H1 (cell line): ENCODE data around the gene VAMP3. TPM values are rescaled to one million over a fixed set of nuclear protein-coding genes. Genes with fewer than 3 reads are reported as not detected.

Experiments used
- CHD7 ChIP-seq: fragments of 300-600 bp; sonication (generic); IDR thresholded peaks from 2 replicates; pipeline ENCODE4 v1.7.1; 2012; ENCODE audit warnings: low read length, moderate library complexity, mild to moderate bottlenecking, inconsistent platforms; ENCODE audit not compliant: insufficient replicate concordance
- CREB1 ChIP-seq: IDR thresholded peaks from 2 replicates; pipeline ENCODE4 v1.6.1; 2012; ENCODE audit warnings: inconsistent platforms
- FOSL1 ChIP-seq: IDR thresholded peaks from 2 replicates; pipeline ENCODE4 v1.6.1; 2011; ENCODE audit warnings: mild to moderate bottlenecking, low read depth, low read length, moderate library complexity; ENCODE audit not compliant: insufficient read depth
- GABPA ChIP-seq: IDR thresholded peaks from 2 replicates; pipeline ENCODE4 v1.6.1; 2011; ENCODE audit warnings: mild to moderate bottlenecking, low read length, moderate library complexity, borderline replicate concordance; ENCODE audit not compliant: insufficient read depth
- HDAC2 ChIP-seq, 2 experiments: fragments of 300-600 bp in 1 of 2; sonication (generic) in 1 of 2; IDR thresholded peaks; 2 replicates each; pipeline ENCODE4 v1.6.1; 2011 to 2012; ENCODE audit warnings: low read depth in 2 of 2, low read length in 2 of 2, mild to moderate bottlenecking in 2 of 2, moderate library complexity in 2 of 2, borderline replicate concordance in 1 of 2, inconsistent platforms in 1 of 2
- PHF8 ChIP-seq: fragments of 200-600 bp; sonication (generic); conservative IDR thresholded peaks from 2 replicates; pipeline ENCODE4 v1.7.1; 2012; ENCODE audit warnings: low read depth, mild to moderate bottlenecking, inconsistent platforms, low read length, moderate library complexity
- POLR2AphosphoS5 ChIP-seq: IDR thresholded peaks from 2 replicates; pipeline ENCODE4 v1.6.1; 2011; ENCODE audit warnings: low read depth, low read length
- TAF1 ChIP-seq: IDR thresholded peaks from 2 replicates; pipeline ENCODE4 v1.6.1; 2011; ENCODE audit warnings: mild to moderate bottlenecking, low read depth, low read length
- TBP ChIP-seq: IDR thresholded peaks from 2 replicates; pipeline ENCODE4 v1.6.1; 2011; ENCODE audit warnings: low read depth, low read length, improper control_type of control experiment
- ZNF274 ChIP-seq: IDR thresholded peaks from 2 replicates; pipeline ENCODE4 v1.7.0; 2012; ENCODE audit warnings: low read length, borderline replicate concordance; ENCODE audit errors: extremely low read depth
- polyA plus RNA-seq, 7 experiments: library from polyadenylated mRNA; depleted of rRNA in 3 of 7; stranded (reverse) in 5 of 7; unstranded in 2 of 7; fragments of >200 nt in 5 of 7; fragments of 200-250 nt in 2 of 7; gene quantifications; 1 replicate in 5 of 7; 2 replicates in 1 of 7; 4 replicates in 1 of 7; pipeline versions ENCODE4 v1.2.1 to v1.2.3, GENCODE V29; 2011 to 2013; ENCODE audit warnings: missing spikeins in 2 of 7, mixed read lengths in 2 of 7
- total RNA-seq: library from RNA; stranded (reverse); fragmentation: NEBNext Ultra II Directional; extraction: Animal tissue kit (Norgen Biotek cat#: 25700); gene quantifications from 2 replicates; pipeline ENCODE4 v1.2.1, GENCODE V29; 2021

The VAMP3 gene
- total and polyA plus RNA-seq, 2 of the 8 experiments (the other 6 are each of a cell fraction or from before 2014, with no cell fraction given): 27.9 to 36.7 TPM

DNA sequence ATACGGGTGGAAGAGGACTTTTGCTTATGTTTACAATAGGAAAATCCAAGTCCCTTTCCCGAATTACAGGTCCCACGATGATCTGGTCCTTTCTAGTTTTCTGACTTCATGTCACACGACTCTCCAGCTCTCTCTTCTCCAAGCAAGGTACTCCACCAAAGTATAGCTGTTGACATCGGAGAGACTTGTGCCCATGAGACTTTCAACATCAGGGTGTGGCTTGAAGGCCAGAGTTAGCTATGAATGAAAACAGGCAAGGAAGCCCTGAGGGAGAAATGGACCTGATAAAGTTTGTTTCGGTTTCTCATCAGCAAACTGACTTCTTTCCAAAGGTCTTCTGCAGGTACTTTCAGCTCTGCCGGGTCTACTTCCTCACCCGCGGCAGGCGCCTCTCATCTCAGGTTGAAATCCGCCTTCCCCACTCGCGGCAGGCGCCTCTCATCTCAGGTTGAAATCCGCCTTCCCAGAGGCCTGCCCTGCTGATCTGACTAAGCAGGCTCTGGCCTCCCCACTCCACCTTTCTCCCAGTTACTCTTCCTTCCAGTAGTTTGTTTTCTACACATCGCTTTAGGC is 10.9 kb downstream of the VAMP3 start (continued):
- TF ChIP-seq CHD7 (no peak), HDAC2 (IDR thresholded peaks at IDR 0.05; ENCODE audit: borderline replicate concordance in 1 of 2, low read depth in 2 of 2, low read length in 2 of 2) (no peak), GABPA (no peak), PHF8 (no peak), ZNF274 (no peak), FOSL1 (no peak), POLR2AphosphoS5 (no peak), TBP (no peak), TAF1 (no peak), CREB1 (no peak)
